ENCODE data around the gene RIPOR1. TPM values are rescaled to one million over a fixed set of nuclear protein-coding genes. Genes with fewer than 3 reads are reported as not detected.

RIPOR1 gene
- total RNA-seq, 1 experiment from 2014 or later, result 14.8 TPM

- CTCF ChIA-PET, result no interaction called here
Observed at GRCh38 chr16:67579686-67580085, 51.1 kb downstream of the RIPOR1 start.

GRCh38 chr16:67580202-67580601 lies 51.6 kb downstream of the RIPOR1 start:
- CTCF ChIA-PET, result no interaction called here
- ATAC-seq (no peak), DNase-seq (no peak)
- H2AFZ ChIP-seq (ENCODE audit: low read length), result no peak overlapping the region
- H3K4me2 ChIP-seq (ENCODE audit: low read length), result no peak overlapping the region
- no peaks in the 10 kb centered on the region for H3K9me3 ChIP-seq (ENCODE audit: low read length)
- no peaks in the 10 kb centered on the region for H3F3A ChIP-seq (ENCODE audit: low read length, unreplicated experiment)
- no peaks in the 10 kb centered on the region for H3K9me2 ChIP-seq (replicated peaks; ENCODE audit: low read length)
- intact Hi-C loops (cut with micrococcal nuclease), result no loop called here
- TF ChIP-seq EZH2phosphoT487 (IDR thresholded peaks at IDR 0.05; ENCODE audit: borderline replicate concordance, low read length), result no peak
- no peak for TF ChIP-seq EZH2 (IDR thresholded peaks at IDR 0.05; ENCODE audit: low read length, unreplicated experiment)
- TF ChIP-seq CTCF (conservative IDR thresholded peaks at IDR 0.05; ENCODE audit: low read depth, low read length), result no peak
- no peaks in the 10 kb centered on the region for H3K4me1 ChIP-seq (ENCODE audit: insufficient read depth, low read length)
- no peak overlapping the region for H3K27ac ChIP-seq (ENCODE audit: low read length)
- H3K4me3 ChIP-seq (ENCODE audit: low read length), result no peak overlapping the region
- H4K20me1 ChIP-seq (ENCODE audit: low read length), result no peaks in the 10 kb centered on the region
- H3K79me2 ChIP-seq (ENCODE audit: low read length), result peaks cover 75% of the 10 kb centered on the region
- no peak overlapping the region for H3K9ac ChIP-seq (ENCODE audit: low read length)
- no peaks in the 10 kb centered on the region for H3K27me3 ChIP-seq (ENCODE audit: low read length)
- no TSS peak for BruUV-seq (replicated peaks)
- POLR2A ChIA-PET (ENCODE audit: unreplicated experiment), result no interaction called here
- no peaks in the 10 kb centered on the region; the same call in 1 of the 2 replicates for H3K36me3 ChIP-seq (ENCODE audit: low read depth, low read length)

More at GRCh38 chr16:67579686-67580085, 51.1 kb downstream of the RIPOR1 start:
- Histone ChIP-seq H3F3A (ENCODE audit: low read length, unreplicated experiment) (no peaks in the 10 kb centered on the region), H3K9me3 (ENCODE audit: low read length) (no peaks in the 10 kb centered on the region), H3K4me1 (ENCODE audit: insufficient read depth, low read length) (no peaks in the 10 kb centered on the region), H3K9me2 (replicated peaks; ENCODE audit: low read length) (no peaks in the 10 kb centered on the region), H4K20me1 (ENCODE audit: low read length) (no peaks in the 10 kb centered on the region), H3K9ac (ENCODE audit: low read length) (no peak overlapping the region), H3K4me2 (ENCODE audit: low read length) (no peak overlapping the region), H2AFZ (ENCODE audit: low read length) (no peak overlapping the region), H3K79me2 (ENCODE audit: low read length) (peaks cover 75% of the 10 kb centered on the region), H3K36me3 (ENCODE audit: low read depth, low read length) (no peaks in the 10 kb centered on the region; the same call in 1 of the 2 replicates), H3K4me3 (ENCODE audit: low read length) (no peak overlapping the region), H3K27ac (ENCODE audit: low read length) (no peak overlapping the region), H3K27me3 (ENCODE audit: low read length) (no peaks in the 10 kb centered on the region)
- TF ChIP-seq EZH2phosphoT487 (IDR thresholded peaks at IDR 0.05; ENCODE audit: borderline replicate concordance, low read length) (no peak), CTCF (conservative IDR thresholded peaks at IDR 0.05; ENCODE audit: low read depth, low read length) (no peak), EZH2 (IDR thresholded peaks at IDR 0.05; ENCODE audit: low read length, unreplicated experiment) (no peak)
- ATAC-seq (no peak), DNase-seq (no peak)
- BruUV-seq (replicated peaks), result no TSS peak
- POLR2A ChIA-PET (ENCODE audit: unreplicated experiment), result no interaction called here
- intact Hi-C loops (cut with micrococcal nuclease), result no loop called here

GRCh38 chr16:67593288-67593687 lies 64.7 kb downstream of the RIPOR1 start:
- peaks cover 11% of the 10 kb centered on the region for H3K4me1 ChIP-seq (ENCODE audit: insufficient read depth, low read length)
- H3K27ac ChIP-seq (ENCODE audit: low read length), result no peak overlapping the region
- POLR2A ChIA-PET (ENCODE audit: unreplicated experiment), result no interaction called here
- intact Hi-C loops (cut with micrococcal nuclease), result no loop called here
- no peak overlapping the region for H3K4me2 ChIP-seq (ENCODE audit: low read length)
- 0 out of 2 replicates have a peak, but pooled peaks cover 9% of the 10 kb centered on the region for H4K20me1 ChIP-seq (ENCODE audit: low read length)
- no peak for TF ChIP-seq EZH2 (IDR thresholded peaks at IDR 0.05; ENCODE audit: low read length, unreplicated experiment)
- no peak overlapping the region for H2AFZ ChIP-seq (ENCODE audit: low read length)
- no peak overlapping the region for H3K9ac ChIP-seq (ENCODE audit: low read length)
- H3K79me2 ChIP-seq (ENCODE audit: low read length), result peaks cover 69% of the 10 kb centered on the region
- no peaks in the 10 kb centered on the region for H3K27me3 ChIP-seq (ENCODE audit: low read length)
- ATAC-seq (no peak), DNase-seq (no peak)
- BruUV-seq (replicated peaks), result no TSS peak
- H3K4me3 ChIP-seq (ENCODE audit: low read length), result no peak overlapping the region
- H3K9me3 ChIP-seq (ENCODE audit: low read length), result no peaks in the 10 kb centered on the region
- H3F3A ChIP-seq (ENCODE audit: low read length, unreplicated experiment), result no peaks in the 10 kb centered on the region
- no peaks in the 10 kb centered on the region for H3K9me2 ChIP-seq (replicated peaks; ENCODE audit: low read length)
- CTCF ChIA-PET, result no interaction called here
- 0 out of 2 replicates have a peak, but pooled peaks cover 5% of the 10 kb centered on the region for H3K36me3 ChIP-seq (ENCODE audit: low read depth, low read length)

All from PC-3 (cell line).